ENCODE data around the gene FLNB. TPM values are rescaled to one million over a fixed set of nuclear protein-coding genes. Genes with fewer than 3 reads are reported as not detected.

FLNB gene
- total RNA-seq, 1 experiment from 2014 or later, result 41.2 TPM

GRCh38 chr3:58217209-58217811 is 209.1 kb downstream of the FLNB start:
- H3K4me3 ChIP-seq (ENCODE audit: low read depth, low read length, poor library complexity, severe bottlenecking), result no peak overlapping the region
- TF ChIP-seq EZH2 (IDR thresholded peaks at IDR 0.05; ENCODE audit: borderline replicate concordance, low read depth, low read length, poor library complexity, severe bottlenecking) (no peak), CTCF (conservative IDR thresholded peaks at IDR 0.05; ENCODE audit: low read depth, low read length) (peak; percentile 73)
- no peaks in the 10 kb centered on the region for H3K27me3 ChIP-seq (replicated peaks; ENCODE audit: insufficient read depth, low read depth, low read length, poor library complexity)
- peak; percentile 76 for DNase-seq (ENCODE audit: low spot score)
- POLR2A ChIA-PET (ENCODE audit: low non-redundant PET), result no interaction called here
- H3K36me3 ChIP-seq (ENCODE audit: insufficient read depth, low read length, poor library complexity, severe bottlenecking), result no peaks in the 10 kb centered on the region
- CTCF ChIA-PET, result interaction anchor here (0.6 to 1.4 kb wide), 5 partner anchors 13 to 371 kb away, joined by 3 to 5 read pairs (median 4); no protein-coding TSS in a partner anchor
- H3K27ac ChIP-seq (ENCODE audit: low read depth, low read length, poor library complexity, severe bottlenecking), result no peak overlapping the region
- no peaks in the 10 kb centered on the region for H3K9me3 ChIP-seq (ENCODE audit: low read depth, low read length, poor library complexity, severe bottlenecking)
- peaks cover 6% of the 10 kb centered on the region for H3K4me1 ChIP-seq (ENCODE audit: insufficient read depth, low read length, poor library complexity, severe bottlenecking)
- BruUV-seq (replicated peaks), result no TSS peak
- intact Hi-C loops (cut with micrococcal nuclease; ENCODE audit: unreplicated experiment), result no loop called here

- DNase-seq (ENCODE audit: low spot score), result no peak
- Histone ChIP-seq H3K4me3 (ENCODE audit: low read depth, low read length, poor library complexity, severe bottlenecking) (no peak overlapping the region), H3K9me3 (ENCODE audit: low read depth, low read length, poor library complexity, severe bottlenecking) (no peaks in the 10 kb centered on the region), H3K4me1 (ENCODE audit: insufficient read depth, low read length, poor library complexity, severe bottlenecking) (peaks cover 6% of the 10 kb centered on the region), H3K36me3 (ENCODE audit: insufficient read depth, low read length, poor library complexity, severe bottlenecking) (no peaks in the 10 kb centered on the region), H3K27me3 (replicated peaks; ENCODE audit: insufficient read depth, low read depth, low read length, poor library complexity) (no peaks in the 10 kb centered on the region), H3K27ac (ENCODE audit: low read depth, low read length, poor library complexity, severe bottlenecking) (no peak overlapping the region)
- BruUV-seq (replicated peaks), result no TSS peak
- ChIA-PET POLR2A (ENCODE audit: low non-redundant PET) (no interaction called here), CTCF (no interaction called here)
- no peak for TF ChIP-seq CTCF (conservative IDR thresholded peaks at IDR 0.05; ENCODE audit: low read depth, low read length)
- TF ChIP-seq EZH2 (IDR thresholded peaks at IDR 0.05; ENCODE audit: borderline replicate concordance, low read depth, low read length, poor library complexity, severe bottlenecking), result no peak
- intact Hi-C loops (cut with micrococcal nuclease; ENCODE audit: unreplicated experiment), result no loop called here
Observed at GRCh38 chr3:58218904-58219303, 210.7 kb downstream of the FLNB start.

Other genes starting within 250 kb of the FLNB start
- gene DNASE1L3, start 202.6 kb downstream of the FLNB start, total RNA-seq (2021), result not detected in 2 replicates
- 154 and 155 TPM in 2 replicates for gene ABHD6, start 229.4 kb downstream of the FLNB start, total RNA-seq (2021)

All from A673 (cell line).